Heart left ventricle (tissue), 13 donors: ENCODE results near the gene WDR48.

Experiments
- POLR2A ChIP-seq, 2 donors: fragments of 450-650 bp; IDR thresholded peaks; one replicate each; pipeline ENCODE4 v1.6.1; 2017; ENCODE audit warnings: antibody characterized with exemption in 2 of 2, mild to moderate bottlenecking in 2 of 2, moderate library complexity in 2 of 2
- TF ChIP-seq, protein P1 (sequence below), 12 donors: fragments of 200-600 bp; sonication (generic) in 4 of 12; IDR thresholded peaks; one replicate each; pipeline versions ENCODE4 v1.5.0 to v1.8.0; 2018 to 2022; ENCODE audit warnings: antibody characterized with exemption in 12 of 12, mild to moderate bottlenecking in 5 of 12
- donor health status: ischemic (EF 13 %, LVEDD 7.1; RV severe dilation, severe dysfunction).
- donor health status: DM: no; HTN: yes; CAD: no.
- donor health status: DM: no; HTN: no; CAD: no.
- donor health status: ischemic (EF 25% LVEDD 6.9; RV normal size, moderate dysfunction).
- donor health status: ischemic (EF 25% LVEDD 5.7; RV mildly dilated, moderate dysfunction).
- donor health status: ischemic (EF 35%, LVEDD 5.7; RV mildly dilated, moderate dysfunction).
- donor health status: nonischemic (EF 11% LVEDD 7.7; RV severe dilation, severe dysfunction).
- donor health status: DM: yes; HTN: yes; CAD: no.
- donor health status: PGD.
- donor health status: ischemic (EF 29% LVEDD 5.4; RV normal size, mild dysfunction).
- donor health status: nonischemic (EF 23%, LVEDD 6.1; RV moderate dilation, normal function).

DNA sequence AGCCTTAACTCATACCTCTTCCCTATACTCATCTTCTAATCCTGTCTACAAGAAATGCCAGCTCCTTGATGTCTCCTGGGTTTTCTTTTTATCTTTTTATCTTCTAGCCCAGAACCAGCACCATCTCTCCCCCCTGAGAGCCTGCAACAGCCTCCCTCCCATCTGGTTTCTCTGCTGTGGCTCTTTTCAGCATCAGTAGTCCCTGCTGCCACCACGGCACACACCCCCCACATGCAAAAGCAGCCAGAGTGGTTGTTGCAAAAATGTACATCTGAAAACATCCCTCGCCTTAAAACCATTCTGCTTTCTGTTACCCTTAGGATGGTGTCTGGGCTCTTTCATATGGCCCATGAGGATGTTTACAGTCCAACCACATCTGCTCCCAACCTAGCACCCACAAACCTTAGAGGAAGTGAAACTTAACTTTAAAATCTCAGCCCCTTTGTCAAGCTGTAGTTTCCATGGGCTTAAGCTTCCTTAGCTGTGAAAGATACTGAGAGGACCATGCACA is 56.4 kb downstream of the WDR48 start:
- no peak for TF ChIP-seq POLR2A (IDR thresholded peaks at IDR 0.05)
- TF ChIP-seq, protein P1, sequence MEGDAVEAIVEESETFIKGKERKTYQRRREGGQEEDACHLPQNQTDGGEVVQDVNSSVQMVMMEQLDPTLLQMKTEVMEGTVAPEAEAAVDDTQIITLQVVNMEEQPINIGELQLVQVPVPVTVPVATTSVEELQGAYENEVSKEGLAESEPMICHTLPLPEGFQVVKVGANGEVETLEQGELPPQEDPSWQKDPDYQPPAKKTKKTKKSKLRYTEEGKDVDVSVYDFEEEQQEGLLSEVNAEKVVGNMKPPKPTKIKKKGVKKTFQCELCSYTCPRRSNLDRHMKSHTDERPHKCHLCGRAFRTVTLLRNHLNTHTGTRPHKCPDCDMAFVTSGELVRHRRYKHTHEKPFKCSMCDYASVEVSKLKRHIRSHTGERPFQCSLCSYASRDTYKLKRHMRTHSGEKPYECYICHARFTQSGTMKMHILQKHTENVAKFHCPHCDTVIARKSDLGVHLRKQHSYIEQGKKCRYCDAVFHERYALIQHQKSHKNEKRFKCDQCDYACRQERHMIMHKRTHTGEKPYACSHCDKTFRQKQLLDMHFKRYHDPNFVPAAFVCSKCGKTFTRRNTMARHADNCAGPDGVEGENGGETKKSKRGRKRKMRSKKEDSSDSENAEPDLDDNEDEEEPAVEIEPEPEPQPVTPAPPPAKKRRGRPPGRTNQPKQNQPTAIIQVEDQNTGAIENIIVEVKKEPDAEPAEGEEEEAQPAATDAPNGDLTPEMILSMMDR (IDR thresholded peaks at IDR 0.05): no peak
